GM10266 (cell line): ENCODE results near the gene FAM3A.
"Not testable (repeated sequence)": the region's sequence is repeated elsewhere in the genome, so short reads cannot be mapped to it uniquely, and the experiment has no call there.

Source experiments
- DNase-seq: peaks from one replicate; pipeline ENCODE4 v3.0.0; 2012; ENCODE audit errors: extremely low spot score
- TF ChIP-seq, protein P1 (sequence below): IDR thresholded peaks from 2 replicates; pipeline ENCODE4 v1.5.1; 2012; ENCODE audit warnings: mild to moderate bottlenecking, low read depth; ENCODE audit not compliant: control insufficient read depth, insufficient read depth; ENCODE audit errors: missing control alignments

The FAM3A gene

DNA sequence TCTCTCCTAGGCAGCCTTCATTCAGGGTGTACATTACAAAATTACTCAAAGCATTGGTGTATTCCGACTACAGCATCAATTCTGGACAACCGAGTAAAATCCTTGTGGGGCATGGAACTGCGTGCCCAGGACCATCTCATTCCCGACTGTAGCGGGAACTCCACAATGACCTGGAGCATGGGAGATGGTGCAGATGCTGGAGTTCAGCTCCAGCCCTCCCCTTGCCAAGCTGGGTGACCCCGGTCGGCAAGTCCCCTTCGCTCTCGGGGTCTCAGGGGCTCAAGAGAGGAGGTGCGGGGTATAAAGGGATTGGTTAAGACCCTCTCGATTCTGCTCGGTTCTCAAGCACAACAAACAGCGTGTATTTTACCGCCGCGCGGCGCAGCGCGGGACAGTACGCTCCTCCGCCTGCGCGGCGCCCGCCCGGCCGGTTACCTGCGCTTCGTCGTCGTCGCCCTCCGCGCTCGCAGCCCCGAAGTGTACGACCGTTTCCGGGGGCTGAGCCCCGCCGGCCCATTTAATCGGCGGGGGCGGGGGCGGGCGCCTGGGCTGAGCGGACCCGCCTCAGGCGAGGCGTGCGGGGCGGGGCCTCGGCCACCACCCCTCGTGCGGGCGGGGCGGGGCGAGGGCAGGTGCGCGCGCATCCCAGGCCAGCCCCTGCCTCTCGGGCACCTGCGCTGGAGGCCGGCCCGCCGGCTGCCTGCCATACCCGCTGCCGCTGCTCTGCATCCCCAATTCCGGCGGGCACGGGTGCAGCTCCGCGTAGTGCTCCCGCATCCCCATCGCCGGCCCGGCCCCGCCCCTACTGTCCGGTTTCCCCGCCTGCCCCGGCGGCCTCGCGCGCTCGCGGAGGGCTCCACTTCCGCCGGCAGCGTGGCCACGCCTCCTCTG is 30.6 kb upstream of the FAM3A start, which contains the start of gene G6PD:
TSS of gene G6PD (minus strand) at position 493 of the 891 bp plus-strand sequence. CDS start 691 bp downstream, outside the sequence.
- TF ChIP-seq, protein P1, sequence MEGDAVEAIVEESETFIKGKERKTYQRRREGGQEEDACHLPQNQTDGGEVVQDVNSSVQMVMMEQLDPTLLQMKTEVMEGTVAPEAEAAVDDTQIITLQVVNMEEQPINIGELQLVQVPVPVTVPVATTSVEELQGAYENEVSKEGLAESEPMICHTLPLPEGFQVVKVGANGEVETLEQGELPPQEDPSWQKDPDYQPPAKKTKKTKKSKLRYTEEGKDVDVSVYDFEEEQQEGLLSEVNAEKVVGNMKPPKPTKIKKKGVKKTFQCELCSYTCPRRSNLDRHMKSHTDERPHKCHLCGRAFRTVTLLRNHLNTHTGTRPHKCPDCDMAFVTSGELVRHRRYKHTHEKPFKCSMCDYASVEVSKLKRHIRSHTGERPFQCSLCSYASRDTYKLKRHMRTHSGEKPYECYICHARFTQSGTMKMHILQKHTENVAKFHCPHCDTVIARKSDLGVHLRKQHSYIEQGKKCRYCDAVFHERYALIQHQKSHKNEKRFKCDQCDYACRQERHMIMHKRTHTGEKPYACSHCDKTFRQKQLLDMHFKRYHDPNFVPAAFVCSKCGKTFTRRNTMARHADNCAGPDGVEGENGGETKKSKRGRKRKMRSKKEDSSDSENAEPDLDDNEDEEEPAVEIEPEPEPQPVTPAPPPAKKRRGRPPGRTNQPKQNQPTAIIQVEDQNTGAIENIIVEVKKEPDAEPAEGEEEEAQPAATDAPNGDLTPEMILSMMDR, result no peak
- DNase-seq, result peak; percentile 92

DNA sequence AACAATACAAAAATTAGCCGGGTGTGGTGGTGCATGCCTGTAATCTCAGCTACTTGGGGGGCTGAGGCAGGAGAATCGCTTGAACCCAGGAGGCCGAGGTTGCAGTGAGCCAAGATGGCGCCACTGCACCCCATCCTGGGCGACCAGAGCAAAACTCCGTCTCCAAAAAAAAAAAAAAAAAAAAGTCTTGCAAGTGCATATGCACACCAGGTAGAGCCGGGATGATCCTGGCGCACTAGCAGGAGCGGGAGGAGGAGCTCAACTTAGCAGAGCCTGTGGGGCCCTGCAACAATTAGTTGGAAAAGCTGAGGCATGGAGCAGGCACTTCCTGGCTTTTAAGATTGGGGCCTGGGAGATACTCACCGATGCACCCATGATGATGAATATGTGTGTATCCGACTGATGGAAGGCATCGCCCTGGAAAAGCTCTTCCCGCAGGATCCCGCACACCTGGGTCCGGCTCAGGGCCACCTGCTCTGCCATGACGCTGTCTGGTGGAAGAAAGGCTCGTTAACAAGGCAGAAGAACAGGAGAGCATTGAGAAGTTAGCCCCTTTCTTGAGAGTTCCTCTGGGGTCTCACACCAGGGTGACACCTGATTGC is 29.7 kb upstream of the FAM3A start:
- DNase-seq, result no peak
- TF ChIP-seq, protein P1, result no peak

DNA sequence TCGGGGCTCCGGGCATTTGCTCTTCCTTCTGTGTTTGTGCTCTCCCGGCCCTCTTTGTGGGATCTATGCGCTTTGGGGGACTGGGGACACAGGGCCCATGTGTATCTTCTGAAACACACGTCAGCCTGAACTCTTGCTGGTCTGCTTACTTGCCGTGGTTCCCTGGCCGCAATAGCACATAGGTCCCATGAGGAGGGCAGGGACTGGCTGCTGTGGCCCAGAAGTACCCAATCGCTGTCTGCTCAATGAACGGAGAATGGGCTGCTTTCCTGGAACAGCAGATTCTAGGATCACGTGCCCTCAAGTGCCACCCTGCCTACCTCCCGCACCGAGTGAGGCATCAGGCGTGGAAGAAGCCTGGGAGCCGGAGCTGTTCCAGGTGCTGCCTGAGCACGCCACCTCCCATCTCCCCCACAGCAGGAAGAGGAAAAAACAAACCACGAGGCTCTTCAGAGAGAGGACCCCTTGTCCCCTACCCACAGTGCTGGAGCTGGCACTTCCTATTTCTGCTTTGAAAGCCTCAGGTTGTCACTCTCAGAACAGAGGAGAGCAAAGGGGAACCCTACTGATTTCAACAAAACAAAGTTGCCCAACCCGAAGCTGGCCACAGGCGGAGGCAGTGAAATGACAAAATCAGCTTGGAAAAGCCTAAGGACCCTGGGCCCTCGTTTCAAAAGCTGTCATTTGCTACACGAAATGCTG is 26.8 kb upstream of the FAM3A start:
- no peak for DNase-seq
- TF ChIP-seq, protein P1, result no peak

DNA sequence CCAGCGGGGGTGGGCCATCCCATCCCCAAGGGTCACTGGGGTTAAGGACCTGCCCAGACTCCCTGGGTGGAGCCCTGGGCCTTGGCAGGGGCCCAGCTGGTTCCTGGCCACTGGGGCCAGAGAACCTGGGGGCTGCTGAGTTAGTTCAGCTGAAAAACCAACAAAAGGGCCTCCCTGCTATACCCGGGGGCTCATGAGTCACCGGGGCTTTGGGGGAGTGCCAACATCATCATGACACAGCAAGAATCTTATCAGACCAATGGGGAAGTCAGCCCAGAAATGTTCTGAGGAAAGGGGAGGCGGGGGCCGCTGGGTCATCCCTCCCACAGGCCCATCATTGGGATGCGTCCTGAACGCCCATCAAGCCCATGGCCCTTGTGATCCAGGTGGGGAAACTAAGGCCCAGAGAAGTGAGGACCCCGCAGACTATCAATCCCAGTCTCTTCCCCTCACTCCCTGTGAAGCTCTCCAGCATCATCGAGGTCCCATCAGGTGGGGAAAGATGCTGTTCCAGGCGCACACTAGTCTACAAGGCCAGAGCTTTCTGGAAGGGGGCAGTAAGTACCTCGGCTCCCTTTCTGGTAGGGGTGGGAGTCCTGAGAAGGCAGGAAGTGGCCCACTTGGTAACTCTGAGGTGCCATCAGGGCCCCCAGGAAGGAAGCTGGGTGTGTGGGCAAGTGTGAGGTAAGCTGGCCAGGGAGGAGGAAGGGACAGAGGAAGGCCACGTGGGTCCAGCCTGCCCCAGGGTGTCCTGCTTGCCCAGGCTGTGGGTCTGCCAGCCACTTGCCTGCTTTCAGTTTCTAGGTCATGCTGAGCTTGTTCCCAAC is 26.1 kb upstream of the FAM3A start:
- TF ChIP-seq, protein P1, result no peak
- DNase-seq, result no peak

DNA sequence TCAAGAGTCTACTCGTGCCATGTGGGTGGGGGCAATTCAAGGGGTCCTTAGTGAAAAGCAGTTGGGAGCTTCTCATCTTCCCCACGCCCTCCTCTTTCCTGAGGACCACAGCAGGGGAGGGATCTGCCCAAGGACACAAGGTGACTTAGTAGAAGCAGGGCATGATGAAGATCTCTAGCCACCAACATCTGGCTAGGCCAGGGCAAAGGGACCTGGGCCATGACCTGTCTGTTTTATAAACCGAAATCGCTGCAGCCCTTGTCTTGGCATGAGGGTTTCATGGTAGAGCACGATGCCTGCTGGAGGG is 25.5 kb upstream of the FAM3A start:
- TF ChIP-seq, protein P1, result no peak

DNA sequence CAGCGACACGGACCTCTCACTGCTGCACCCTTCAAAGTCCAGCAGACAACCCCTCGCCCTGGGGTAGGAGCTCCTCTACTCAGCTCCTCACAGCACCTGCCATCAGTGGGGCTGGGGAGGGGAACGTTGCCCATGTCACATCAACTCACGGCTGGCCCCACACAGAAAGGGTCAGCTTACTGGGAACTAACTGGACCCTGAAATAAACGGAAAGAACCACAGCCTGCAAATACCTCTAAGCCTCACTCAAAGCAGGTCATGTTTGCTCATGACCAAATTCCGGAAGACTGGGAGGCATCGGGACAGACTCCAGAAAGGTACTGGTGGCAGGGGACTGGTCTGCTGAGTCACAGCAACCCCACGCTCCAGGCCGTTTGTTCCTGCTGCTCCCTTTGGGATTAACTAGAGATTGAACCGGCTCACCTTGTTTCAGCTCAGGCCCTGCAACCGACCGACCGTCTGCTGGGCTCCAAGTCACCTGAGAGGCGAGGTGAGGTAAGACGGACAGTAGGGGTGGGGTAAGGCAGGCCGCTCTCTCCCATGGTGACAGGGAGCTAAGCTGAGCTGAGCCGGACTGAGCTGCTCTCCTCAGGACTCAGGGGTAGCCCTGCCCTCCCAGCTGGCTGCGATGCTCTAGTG is 25.0 kb upstream of the FAM3A start:
- TF ChIP-seq, protein P1, result no peak
- no peak for DNase-seq

More for the DNA sequence above, 25.5 kb upstream of the FAM3A start:
- DNase-seq, result no peak

DNA sequence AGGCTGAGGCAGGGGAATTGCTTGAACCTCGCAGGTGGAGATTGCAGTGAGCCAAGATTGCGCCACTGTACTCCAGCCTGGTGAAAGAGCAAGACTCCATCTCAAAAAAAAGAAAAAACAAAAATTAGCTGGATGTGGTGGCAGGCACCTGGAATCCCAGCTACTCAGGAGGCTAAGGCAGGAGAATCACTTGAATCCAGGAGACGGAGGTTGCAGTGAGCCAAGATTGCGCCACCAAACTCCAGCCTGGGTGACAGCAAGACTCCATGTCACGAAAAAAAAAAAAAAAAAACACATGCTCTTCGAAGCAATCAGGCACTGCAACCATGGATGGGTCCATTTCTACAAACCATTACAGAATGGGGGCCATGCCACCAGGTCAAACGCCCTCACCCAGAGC is 24.3 kb upstream of the FAM3A start:
- not testable (repeated sequence) for DNase-seq
